Liver (tissue), 3 donors: ENCODE results near the gene EVC2.

ENCODE experiments used
- ATF3 ChIP-seq: IDR thresholded peaks from 2 replicates; pipeline ENCODE4 v1.6.1; 2016; ENCODE audit warnings: antibody characterized with exemption
- CTCF ChIP-seq: fragments of 150-350 bp; IDR thresholded peaks from 2 replicates; pipeline ENCODE4 v1.5.1; 2017; ENCODE audit warnings: improper control_type of control experiment, low read depth, low read length; ENCODE audit not compliant: missing input control
- GABPA ChIP-seq, 2 donors: IDR thresholded peaks in 1 of 2; conservative IDR thresholded peaks in 1 of 2; 2 replicates each; pipeline ENCODE4 v1.6.1; 2016; ENCODE audit warnings: antibody characterized with exemption in 2 of 2, mild to moderate bottlenecking in 1 of 2, moderate library complexity in 1 of 2
- MAX ChIP-seq: IDR thresholded peaks from 2 replicates; pipeline ENCODE4 v1.6.1; 2016; ENCODE audit warnings: antibody characterized with exemption
- NR2F2 ChIP-seq: IDR thresholded peaks from 2 replicates; pipeline ENCODE4 v1.6.1; 2016; ENCODE audit warnings: antibody characterized with exemption
- TAF1 ChIP-seq: conservative IDR thresholded peaks from 2 replicates; pipeline ENCODE4 v1.6.1; 2016; ENCODE audit warnings: antibody characterized with exemption, mild to moderate bottlenecking
- YY1 ChIP-seq: IDR thresholded peaks from 2 replicates; pipeline ENCODE4 v1.6.1; 2016; ENCODE audit warnings: antibody characterized with exemption, mild to moderate bottlenecking
- TF ChIP-seq, protein P1 (sequence below): IDR thresholded peaks from 2 replicates; pipeline ENCODE4 v1.6.1; 2016; ENCODE audit warnings: antibody characterized with exemption, mild to moderate bottlenecking
- donor health status: healthy.
- donor health status: healthy.

DNA sequence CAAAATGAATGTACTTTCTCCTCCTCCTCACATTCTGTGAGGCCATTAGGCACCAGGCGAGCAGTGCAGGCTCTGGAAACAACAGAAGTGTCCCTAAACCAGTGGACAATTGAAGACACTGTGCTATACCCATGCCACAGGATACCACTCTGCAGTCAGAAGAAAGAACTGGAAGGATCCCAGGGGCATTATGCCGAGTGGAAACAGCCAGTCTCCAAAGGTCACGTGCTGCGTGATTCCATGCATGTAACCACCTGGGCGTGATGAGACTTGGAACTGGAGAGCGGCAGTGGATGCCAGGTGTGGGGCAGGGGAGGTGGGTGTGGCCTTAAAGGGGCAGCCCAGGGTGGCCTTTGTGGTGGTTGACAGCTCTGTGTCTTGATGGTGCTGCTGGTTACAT is 139.4 kb downstream of the EVC2 start:
- TF ChIP-seq ATF3 (no peak), TAF1 (no peak), MAX (no peak), YY1 (no peak), CTCF (no peak), GABPA (IDR thresholded peaks at IDR 0.05 in 1 of 2, conservative IDR thresholded peaks at IDR 0.05 in 1 of 2) (no peak), NR2F2 (no peak)
- TF ChIP-seq, protein P1, sequence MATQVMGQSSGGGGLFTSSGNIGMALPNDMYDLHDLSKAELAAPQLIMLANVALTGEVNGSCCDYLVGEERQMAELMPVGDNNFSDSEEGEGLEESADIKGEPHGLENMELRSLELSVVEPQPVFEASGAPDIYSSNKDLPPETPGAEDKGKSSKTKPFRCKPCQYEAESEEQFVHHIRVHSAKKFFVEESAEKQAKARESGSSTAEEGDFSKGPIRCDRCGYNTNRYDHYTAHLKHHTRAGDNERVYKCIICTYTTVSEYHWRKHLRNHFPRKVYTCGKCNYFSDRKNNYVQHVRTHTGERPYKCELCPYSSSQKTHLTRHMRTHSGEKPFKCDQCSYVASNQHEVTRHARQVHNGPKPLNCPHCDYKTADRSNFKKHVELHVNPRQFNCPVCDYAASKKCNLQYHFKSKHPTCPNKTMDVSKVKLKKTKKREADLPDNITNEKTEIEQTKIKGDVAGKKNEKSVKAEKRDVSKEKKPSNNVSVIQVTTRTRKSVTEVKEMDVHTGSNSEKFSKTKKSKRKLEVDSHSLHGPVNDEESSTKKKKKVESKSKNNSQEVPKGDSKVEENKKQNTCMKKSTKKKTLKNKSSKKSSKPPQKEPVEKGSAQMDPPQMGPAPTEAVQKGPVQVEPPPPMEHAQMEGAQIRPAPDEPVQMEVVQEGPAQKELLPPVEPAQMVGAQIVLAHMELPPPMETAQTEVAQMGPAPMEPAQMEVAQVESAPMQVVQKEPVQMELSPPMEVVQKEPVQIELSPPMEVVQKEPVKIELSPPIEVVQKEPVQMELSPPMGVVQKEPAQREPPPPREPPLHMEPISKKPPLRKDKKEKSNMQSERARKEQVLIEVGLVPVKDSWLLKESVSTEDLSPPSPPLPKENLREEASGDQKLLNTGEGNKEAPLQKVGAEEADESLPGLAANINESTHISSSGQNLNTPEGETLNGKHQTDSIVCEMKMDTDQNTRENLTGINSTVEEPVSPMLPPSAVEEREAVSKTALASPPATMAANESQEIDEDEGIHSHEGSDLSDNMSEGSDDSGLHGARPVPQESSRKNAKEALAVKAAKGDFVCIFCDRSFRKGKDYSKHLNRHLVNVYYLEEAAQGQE = no peak
